Kidney capillary endothelial cell (primary cell): ENCODE measurements around the gene MED7.
"Not testable (repeated sequence)": the region's sequence is repeated elsewhere in the genome, so short reads cannot be mapped to it uniquely, and the experiment has no call there.

Experiments used
- DNase-seq: peaks from one replicate; pipeline ENCODE4 v3.0.0-alpha.2; 2018; ENCODE audit warnings: low spot score

Gene MED7, protein sequence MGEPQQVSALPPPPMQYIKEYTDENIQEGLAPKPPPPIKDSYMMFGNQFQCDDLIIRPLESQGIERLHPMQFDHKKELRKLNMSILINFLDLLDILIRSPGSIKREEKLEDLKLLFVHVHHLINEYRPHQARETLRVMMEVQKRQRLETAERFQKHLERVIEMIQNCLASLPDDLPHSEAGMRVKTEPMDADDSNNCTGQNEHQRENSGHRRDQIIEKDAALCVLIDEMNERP

DNA sequence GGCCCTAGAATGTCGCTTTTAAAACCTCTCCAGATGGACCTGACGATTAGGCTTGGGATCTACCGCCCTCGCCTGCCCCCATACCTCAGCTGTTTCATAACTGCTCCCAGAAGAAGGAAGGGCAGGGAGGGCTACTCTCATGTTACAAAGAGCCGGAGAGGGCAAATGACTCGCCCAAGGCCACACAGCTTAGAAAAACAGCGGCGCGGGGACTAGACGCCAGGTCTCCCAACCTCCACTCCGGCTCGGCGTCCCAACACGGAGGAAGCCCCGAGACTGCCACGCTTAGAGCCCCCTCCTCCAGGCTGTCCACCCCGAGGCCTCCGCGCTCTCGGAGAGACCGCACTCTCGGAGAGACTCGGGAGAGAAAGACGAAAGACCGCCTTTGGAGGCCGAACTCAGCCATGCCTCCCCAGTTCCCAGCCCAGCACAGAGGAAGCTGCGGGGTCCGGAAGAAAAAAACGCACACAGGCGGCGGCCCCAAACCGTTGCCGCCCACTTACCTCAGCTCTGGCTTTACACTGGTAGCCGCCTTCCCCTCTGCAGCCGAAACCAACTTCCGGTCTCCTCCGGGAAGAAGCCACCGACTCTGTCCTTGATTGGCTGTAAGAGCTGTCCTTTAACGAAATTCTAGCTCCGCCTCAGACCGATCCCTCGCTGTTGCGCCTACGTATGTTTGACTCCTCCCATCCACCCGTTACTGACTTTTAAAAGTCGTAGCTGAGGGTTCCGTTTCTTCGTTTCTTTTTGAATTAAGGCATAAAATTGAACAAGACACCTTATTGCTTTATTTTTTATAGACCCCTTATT is at the start of gene MED7:
Gene MED7 (minus strand): TSS at position 549 of the 810 bp plus-strand sequence. CDS start 3,434 bp downstream, outside the sequence.
- DNase-seq, result peak; percentile 99

DNA sequence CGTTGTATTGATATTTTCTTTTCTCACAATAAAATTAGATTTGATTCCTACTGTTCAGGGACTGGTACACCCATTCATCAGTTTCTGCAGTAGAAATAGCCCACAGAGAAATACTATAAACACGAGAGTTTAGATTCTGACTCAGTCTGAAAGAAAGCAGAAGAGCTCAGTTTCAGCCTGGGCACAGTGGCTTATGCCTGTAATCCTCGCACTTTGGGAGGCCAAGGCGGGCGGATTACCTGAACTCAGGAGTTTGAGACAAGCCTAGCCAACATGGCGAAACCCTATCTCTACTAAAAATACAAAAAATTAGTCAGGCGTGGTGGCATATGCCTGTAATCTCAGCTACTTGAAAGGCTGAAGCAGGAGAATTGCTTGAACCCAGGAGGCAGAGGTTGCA is 46.6 kb upstream of the MED7 start:
- no peak for DNase-seq

- DNase-seq, result no peak
Measured at GRCh38 chr5:157188270-157188669, 45.6 kb upstream of the MED7 start.

- DNase-seq, result no peak
Measured at GRCh38 chr5:157187046-157187754, 44.5 kb upstream of the MED7 start.

- no peak for DNase-seq
Measured at GRCh38 chr5:157186309-157187045, 43.8 kb upstream of the MED7 start.

GRCh38 chr5:157185122-157185521 is 42.5 kb upstream of the MED7 start:
- not testable (repeated sequence) for DNase-seq

DNA sequence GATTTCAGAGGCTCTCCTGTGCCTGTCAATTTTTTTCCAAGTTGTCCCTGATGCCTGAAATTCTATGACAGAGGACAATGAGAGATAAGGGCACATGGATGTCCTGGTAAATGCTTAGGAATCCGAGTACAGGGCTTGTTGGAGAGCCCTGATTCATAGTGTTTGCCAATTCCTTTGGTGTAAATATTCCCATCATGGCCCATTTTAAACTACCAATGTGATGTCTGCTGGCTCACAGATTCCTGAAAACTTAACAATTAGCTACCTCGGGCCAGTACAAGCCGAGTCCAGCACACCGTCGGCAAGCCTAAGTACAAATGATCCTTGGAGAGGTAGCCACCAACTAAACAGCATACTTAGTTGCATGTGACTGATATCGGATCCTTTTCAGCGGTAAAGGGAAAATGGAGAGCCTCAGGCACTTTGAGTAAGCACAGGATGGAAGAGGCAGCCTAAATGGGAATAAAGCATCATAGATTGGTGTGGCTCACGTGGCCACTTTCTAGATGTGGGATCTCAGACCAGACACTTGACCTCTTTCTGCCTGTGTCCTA is 41.5 kb upstream of the MED7 start:
- no peak for DNase-seq

- DNase-seq, result no peak
Measured at GRCh38 chr5:157182143-157182757, 39.6 kb upstream of the MED7 start.

DNA sequence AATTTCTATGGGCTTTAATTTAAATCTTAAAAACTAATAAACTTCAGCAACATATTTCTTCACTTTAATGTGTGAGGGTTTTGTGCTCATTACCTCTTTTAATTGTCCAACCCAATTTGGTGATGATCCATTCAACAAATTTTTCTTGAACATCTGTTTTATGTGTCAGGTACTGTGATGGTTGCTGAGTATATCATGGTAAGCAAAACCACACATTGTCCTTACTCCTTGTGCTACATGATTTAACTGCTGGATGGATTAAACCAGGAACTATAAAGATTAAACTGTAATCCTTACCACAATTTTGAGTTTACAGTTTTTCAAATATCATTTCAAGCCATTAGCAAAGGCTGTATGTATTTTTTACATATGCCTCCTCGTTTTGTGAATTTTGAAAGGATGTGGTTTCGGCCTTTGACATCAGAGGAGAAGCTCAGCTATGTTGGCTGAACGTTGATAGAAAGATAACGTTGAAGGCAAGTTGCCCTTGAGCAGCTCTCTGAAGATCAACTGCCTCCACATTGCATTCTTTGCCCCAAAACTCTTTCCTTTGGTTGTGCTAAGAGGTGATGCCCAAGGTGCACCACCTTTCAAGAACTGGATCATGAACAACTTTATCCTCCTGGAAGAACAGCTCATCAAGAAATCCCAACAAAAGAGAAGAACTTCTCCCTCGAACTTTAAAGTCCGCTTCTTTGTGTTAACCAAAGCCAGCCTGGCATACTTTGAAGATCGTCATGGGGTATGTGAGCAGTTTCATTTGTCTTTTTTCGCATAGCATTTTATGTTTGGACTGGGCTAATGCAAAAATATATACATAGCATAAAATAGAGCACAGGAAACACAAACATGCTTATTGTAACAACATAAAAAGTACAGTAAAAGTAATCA is 38.0 kb upstream of the MED7 start, which contains the start of gene ITK:
Gene ITK (plus strand): TSS at position 467 of the 891 bp plus-strand sequence. CDS start 138 bp downstream, at position 605.
- no peak for DNase-seq

- DNase-seq, result no peak
Measured at GRCh38 chr5:157178966-157179365, 36.3 kb upstream of the MED7 start.

GRCh38 chr5:157177953-157178352 is 35.3 kb upstream of the MED7 start:
- DNase-seq, result no peak

GRCh38 chr5:157175071-157175612 is 32.5 kb upstream of the MED7 start:
- DNase-seq, result no peak

DNA sequence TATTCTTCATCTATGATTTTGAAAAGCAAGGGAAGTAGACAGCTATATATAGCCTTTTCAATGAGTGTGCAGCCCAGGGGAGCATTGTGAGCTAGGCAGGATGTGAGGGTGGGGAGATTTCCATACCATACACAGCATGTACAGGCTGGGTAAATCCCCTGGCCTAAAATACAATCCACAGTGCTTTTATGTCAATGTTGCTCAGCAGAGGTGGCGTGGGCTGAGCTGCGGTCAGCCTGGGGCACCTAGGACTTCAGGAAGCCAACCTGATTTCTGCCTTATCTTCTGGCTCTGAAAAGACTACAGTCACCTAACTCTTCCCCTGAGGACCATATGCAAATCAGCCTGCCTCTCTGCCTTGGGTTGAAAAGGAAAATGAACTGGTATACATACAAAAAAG is 29.7 kb upstream of the MED7 start:
- no peak for DNase-seq

DNA sequence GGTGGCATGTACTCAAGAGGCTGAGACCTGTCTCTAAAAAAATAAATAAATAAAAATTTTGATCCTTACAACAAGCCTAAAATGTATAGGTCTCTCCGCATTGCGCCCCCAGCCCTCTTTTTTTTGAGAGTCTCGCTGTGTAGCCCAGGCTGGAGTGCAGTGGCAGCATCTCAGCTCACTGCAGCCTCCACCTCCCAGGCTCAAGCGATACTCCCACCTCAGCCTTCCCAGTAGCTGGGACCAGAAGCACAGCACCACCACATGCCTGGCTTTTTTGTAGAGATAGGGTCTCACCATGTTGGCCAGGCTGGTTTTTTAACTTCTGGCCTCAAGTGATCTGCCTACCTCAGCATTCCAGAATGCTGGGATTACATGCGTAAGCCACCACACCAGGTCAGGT is 25.6 kb upstream of the MED7 start:
- DNase-seq, result no peak

DNA sequence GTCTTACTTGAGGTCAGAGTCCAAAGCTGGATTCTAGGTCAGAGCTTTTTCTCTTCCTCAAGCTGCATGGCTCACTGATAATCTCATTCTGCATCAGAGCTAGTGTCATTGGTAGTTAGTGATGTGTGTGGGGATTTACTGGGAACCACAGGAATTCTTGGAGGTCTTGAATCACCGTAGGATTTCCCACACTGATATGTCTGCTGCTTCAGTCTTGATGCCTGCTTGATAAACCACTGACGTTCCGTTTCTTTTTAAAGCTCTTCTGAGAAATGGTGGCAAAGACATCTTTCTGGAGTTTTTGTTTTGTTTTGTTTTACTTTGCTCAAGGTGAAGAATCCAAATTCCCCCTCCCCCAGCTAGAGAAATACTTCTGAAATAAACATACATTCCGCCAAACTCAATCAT is 24.6 kb upstream of the MED7 start:
- DNase-seq, result no peak

GRCh38 chr5:157166214-157167213 is 23.8 kb upstream of the MED7 start, which contains the start of gene GARIN3:
Gene GARIN3, minus strand, starts transcription at chr5:157166264. Its CDS starts 96 bp downstream, at chr5:157166168.
- DNase-seq, result no peak

DNA sequence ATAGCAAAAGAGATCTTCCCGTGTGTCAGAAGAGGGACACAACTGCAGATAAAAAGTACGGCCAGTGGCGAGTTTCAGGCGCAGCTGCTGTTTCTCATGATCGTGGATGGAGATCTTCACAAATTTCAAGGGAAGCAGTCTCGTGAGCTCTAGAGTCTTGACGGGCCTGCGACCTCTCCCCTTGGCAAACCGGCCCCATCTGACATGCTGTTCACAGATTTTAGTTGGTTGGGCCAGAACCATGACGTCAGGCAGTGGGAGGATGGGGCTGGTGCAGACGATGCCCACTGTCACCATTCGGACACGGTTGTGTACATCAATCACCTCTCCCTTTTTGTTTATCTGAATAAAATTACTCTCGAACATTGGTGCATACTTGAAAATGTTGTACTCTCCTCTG is 23.0 kb upstream of the MED7 start:
- DNase-seq, result no peak

- DNase-seq, result no peak
Measured at GRCh38 chr5:157165261-157165660, 22.6 kb upstream of the MED7 start.

- DNase-seq, result no peak
Measured at GRCh38 chr5:157164521-157164920, 21.9 kb upstream of the MED7 start.
